Panc1 (cell line): Measurements from ENCODE around the gene JAM2. TPM values are rescaled to one million over a fixed set of nuclear protein-coding genes. Genes with fewer than 3 reads are reported as not detected.

Experiments used
- ATAC-seq: fragments of 200-7000 bp; cut with Tn5 transposase; 2 replicates; pipeline ENCODE4 v1.9.1; 2020; ENCODE audit warnings: mild to moderate bottlenecking, moderate library complexity
- BruUV-seq: library from RNA; stranded (reverse); fragments of 400-500 nt; replicated peaks from 2 replicates; lab custom pipeline; 2021; lab: Mats Ljungman, UMichigan
- CTCF ChIA-PET: fragments of 300-600 bp; sonication (Branson Sonifier 250); formaldehyde crosslinking; loops from one replicate; lab custom pipeline; 2022; ENCODE audit warnings: antibody characterized with exemption; lab: Charles Lee
- POLR2A ChIA-PET: fragments of 300-600 bp; sonication (Branson Sonifier 250); formaldehyde crosslinking; loops from one replicate; lab custom pipeline; 2022; ENCODE audit warnings: antibody characterized with exemption; lab: Charles Lee
- DNase-seq: peaks from one replicate; pipeline ENCODE4 v3.0.0-alpha.2; 2010; ENCODE audit warnings: low read depth, low spot score
- H3K27ac ChIP-seq: 2 replicates; pipeline ENCODE4 v1.5.1; 2011; ENCODE audit warnings: mild to moderate bottlenecking, low read length, inconsistent platforms
- H3K27me3 ChIP-seq: fragments of 200-500 bp; sonication (Bioruptor generic); 2 replicates; pipeline ENCODE4 v1.6.0; 2014; ENCODE audit warnings: low read length, inconsistent platforms; ENCODE audit not compliant: control insufficient read depth, insufficient read depth
- H3K36me3 ChIP-seq: fragments of 200-500 bp; sonication (Bioruptor generic); 2 replicates; pipeline ENCODE4 v1.5.1; 2014; ENCODE audit warnings: inconsistent platforms, mild to moderate bottlenecking, low read length, moderate library complexity; ENCODE audit not compliant: control insufficient read depth, insufficient read depth
- H3K4me1 ChIP-seq: 2 replicates; pipeline ENCODE4 v1.5.1; 2011; ENCODE audit warnings: inconsistent platforms, mild to moderate bottlenecking, low read length, moderate library complexity; ENCODE audit not compliant: control insufficient read depth, insufficient read depth
- H3K4me3 ChIP-seq, 2 experiments: 2 replicates each; pipeline ENCODE4 v1.5.1; 2011 to 2012; ENCODE audit warnings: low read depth in 2 of 2, low read length in 2 of 2, mild to moderate bottlenecking in 2 of 2, inconsistent platforms in 1 of 2, moderate library complexity in 1 of 2
- H3K9me3 ChIP-seq: fragments of 200-500 bp; sonication (Bioruptor generic); 2 replicates; pipeline ENCODE4 v1.5.1; 2014; ENCODE audit warnings: low read depth, mild to moderate bottlenecking, inconsistent platforms, low read length, moderate library complexity; ENCODE audit not compliant: control insufficient read depth, insufficient read depth
- POLR2AphosphoS5 ChIP-seq: IDR thresholded peaks from 2 replicates; pipeline ENCODE4 v1.6.1; 2012; ENCODE audit warnings: mild to moderate bottlenecking, low read depth, low read length, moderate library complexity
- SIN3A ChIP-seq: IDR thresholded peaks from 2 replicates; pipeline ENCODE4 v1.6.1; 2012; ENCODE audit warnings: low read depth, mild to moderate bottlenecking, low read length, moderate library complexity, borderline replicate concordance; ENCODE audit not compliant: insufficient read depth
- TCF7L2 ChIP-seq: IDR thresholded peaks from 2 replicates; pipeline ENCODE4 v1.6.1; 2011; ENCODE audit warnings: mild to moderate bottlenecking, low read depth, low read length, inconsistent platforms
- in situ Hi-C: cut with HindIII; loops from 2 replicates; pipeline ENCODE4 v1.10.0; 2016; ENCODE audit warnings: low sequenced_read_pairs, low pct_unique_long_range_greater_than_20kb
- intact Hi-C: fragments of 100-400 bp; cut with micrococcal nuclease; formaldehyde crosslinking; loops from one replicate; pipeline ENCODE4 v1.10.0; 2022; ENCODE audit not compliant: unreplicated experiment
- total RNA-seq: library from RNA; stranded (reverse); gene quantifications from one replicate; pipeline ENCODE4 v1.2.1, GENCODE V29; 2021; ENCODE audit not compliant: unreplicated experiment
- TF ChIP-seq, protein P1 (sequence below), 2 experiments: IDR thresholded peaks; 2 replicates each; pipeline ENCODE4 v1.6.1; 2011 to 2012; ENCODE audit warnings: low read depth in 2 of 2, control low read depth in 1 of 2, low read length in 1 of 2, mild to moderate bottlenecking in 1 of 2, moderate library complexity in 1 of 2; ENCODE audit not compliant: insufficient read depth in 1 of 2
- TF ChIP-seq, protein P2 (sequence below): fragments of 450-650 bp; IDR thresholded peaks from 2 replicates; pipeline ENCODE4 v1.5.1; 2017; ENCODE audit warnings: mild to moderate bottlenecking

JAM2 gene
- total RNA-seq, 1 experiment from 2014 or later, result 0.21 TPM

DNA sequence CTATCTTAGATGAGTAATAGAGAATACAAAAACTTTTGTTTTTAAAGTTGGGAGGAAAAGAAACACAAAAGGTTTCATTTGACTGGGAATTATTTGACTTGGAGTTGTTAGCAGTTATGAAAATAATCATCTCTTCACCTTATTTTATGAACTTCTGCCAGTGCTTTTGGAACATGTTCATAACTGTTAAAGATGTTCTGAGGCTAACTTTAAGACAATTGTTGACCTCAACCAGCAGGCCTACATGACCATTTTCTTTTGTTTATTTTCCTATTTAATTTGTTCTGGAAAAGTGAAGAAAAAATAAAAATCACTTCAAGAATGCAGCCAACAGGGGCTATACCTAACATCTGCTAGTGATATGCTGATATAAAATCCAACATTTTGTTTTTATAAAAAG, 37.4 kb downstream of the JAM2 start:
- no TSS peak for BruUV-seq
- TF ChIP-seq, protein P1, sequence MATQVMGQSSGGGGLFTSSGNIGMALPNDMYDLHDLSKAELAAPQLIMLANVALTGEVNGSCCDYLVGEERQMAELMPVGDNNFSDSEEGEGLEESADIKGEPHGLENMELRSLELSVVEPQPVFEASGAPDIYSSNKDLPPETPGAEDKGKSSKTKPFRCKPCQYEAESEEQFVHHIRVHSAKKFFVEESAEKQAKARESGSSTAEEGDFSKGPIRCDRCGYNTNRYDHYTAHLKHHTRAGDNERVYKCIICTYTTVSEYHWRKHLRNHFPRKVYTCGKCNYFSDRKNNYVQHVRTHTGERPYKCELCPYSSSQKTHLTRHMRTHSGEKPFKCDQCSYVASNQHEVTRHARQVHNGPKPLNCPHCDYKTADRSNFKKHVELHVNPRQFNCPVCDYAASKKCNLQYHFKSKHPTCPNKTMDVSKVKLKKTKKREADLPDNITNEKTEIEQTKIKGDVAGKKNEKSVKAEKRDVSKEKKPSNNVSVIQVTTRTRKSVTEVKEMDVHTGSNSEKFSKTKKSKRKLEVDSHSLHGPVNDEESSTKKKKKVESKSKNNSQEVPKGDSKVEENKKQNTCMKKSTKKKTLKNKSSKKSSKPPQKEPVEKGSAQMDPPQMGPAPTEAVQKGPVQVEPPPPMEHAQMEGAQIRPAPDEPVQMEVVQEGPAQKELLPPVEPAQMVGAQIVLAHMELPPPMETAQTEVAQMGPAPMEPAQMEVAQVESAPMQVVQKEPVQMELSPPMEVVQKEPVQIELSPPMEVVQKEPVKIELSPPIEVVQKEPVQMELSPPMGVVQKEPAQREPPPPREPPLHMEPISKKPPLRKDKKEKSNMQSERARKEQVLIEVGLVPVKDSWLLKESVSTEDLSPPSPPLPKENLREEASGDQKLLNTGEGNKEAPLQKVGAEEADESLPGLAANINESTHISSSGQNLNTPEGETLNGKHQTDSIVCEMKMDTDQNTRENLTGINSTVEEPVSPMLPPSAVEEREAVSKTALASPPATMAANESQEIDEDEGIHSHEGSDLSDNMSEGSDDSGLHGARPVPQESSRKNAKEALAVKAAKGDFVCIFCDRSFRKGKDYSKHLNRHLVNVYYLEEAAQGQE (IDR thresholded peaks at IDR 0.05; ENCODE audit: insufficient read depth in 1 of 2, low read depth in 2 of 2, low read length in 1 of 2), result no peak
- TF ChIP-seq TCF7L2 (no peak), POLR2AphosphoS5 (no peak), SIN3A (no peak)
- TF ChIP-seq, protein P2, sequence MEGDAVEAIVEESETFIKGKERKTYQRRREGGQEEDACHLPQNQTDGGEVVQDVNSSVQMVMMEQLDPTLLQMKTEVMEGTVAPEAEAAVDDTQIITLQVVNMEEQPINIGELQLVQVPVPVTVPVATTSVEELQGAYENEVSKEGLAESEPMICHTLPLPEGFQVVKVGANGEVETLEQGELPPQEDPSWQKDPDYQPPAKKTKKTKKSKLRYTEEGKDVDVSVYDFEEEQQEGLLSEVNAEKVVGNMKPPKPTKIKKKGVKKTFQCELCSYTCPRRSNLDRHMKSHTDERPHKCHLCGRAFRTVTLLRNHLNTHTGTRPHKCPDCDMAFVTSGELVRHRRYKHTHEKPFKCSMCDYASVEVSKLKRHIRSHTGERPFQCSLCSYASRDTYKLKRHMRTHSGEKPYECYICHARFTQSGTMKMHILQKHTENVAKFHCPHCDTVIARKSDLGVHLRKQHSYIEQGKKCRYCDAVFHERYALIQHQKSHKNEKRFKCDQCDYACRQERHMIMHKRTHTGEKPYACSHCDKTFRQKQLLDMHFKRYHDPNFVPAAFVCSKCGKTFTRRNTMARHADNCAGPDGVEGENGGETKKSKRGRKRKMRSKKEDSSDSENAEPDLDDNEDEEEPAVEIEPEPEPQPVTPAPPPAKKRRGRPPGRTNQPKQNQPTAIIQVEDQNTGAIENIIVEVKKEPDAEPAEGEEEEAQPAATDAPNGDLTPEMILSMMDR, result no peak
- Histone ChIP-seq H3K4me3 (no peak overlapping the region), H3K9me3 (no peaks in the 10 kb centered on the region), H3K27ac (no peak overlapping the region), H3K27me3 (no peaks in the 10 kb centered on the region), H3K36me3 (no peaks in the 10 kb centered on the region), H3K4me1 (no peaks in the 10 kb centered on the region)
- ChIA-PET POLR2A (no interaction called here), CTCF (no interaction called here)
- intact Hi-C loops, result no loop called here
- DNase-seq, result no peak
- ATAC-seq, result no peak
- in situ Hi-C loops, result no loop called here

DNA sequence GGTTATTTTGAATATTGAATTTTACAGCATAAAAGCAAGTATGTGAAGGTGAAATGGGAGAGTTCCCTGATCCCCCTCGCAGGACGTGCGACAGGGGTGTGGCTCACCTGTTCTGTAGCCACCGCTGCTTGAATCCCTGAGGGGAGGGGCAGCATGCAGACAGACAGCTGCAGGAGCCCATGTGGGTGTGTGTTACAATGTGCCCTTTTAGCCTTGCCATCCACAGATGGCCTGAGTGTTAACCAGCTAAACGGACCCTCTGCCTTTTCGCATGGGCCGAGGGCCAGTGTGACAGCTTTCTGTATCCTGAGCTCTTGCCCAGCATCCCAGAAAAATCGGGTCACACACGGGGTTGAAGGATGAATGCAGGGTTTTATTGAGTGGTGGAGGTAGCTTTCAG, 43.3 kb downstream of the JAM2 start:
- no peak for TF ChIP-seq POLR2AphosphoS5
- no peak for TF ChIP-seq SIN3A
- no peak for TF ChIP-seq TCF7L2
- TF ChIP-seq, protein P2, result no peak
- Histone ChIP-seq H3K27ac (no peak overlapping the region), H3K9me3 (no peaks in the 10 kb centered on the region), H3K27me3 (no peaks in the 10 kb centered on the region), H3K36me3 (no peaks in the 10 kb centered on the region), H3K4me1 (no peaks in the 10 kb centered on the region), H3K4me3 (no peak overlapping the region)
- in situ Hi-C loops, result no loop called here
- ChIA-PET CTCF (no interaction called here), POLR2A (no interaction called here)
- ATAC-seq (no peak), DNase-seq (no peak)
- BruUV-seq, result no TSS peak
- intact Hi-C loops, result no loop called here
